NB4 (cell line): Measurements from ENCODE around the gene TLE2.

Experiments used
- DNase-seq: peaks from one replicate; pipeline ENCODE4 v3.0.0; 2010; ENCODE audit warnings: low read depth
- H3K4me3 ChIP-seq: one replicate; pipeline ENCODE4 v1.5.1; 2011; ENCODE audit warnings: mild to moderate bottlenecking, low read depth, low read length, moderate library complexity
- CTCF ChIP-seq: IDR thresholded peaks from one replicate; pipeline ENCODE4 v1.5.1; 2012; ENCODE audit warnings: low read depth, low read length
- MAX ChIP-seq: IDR thresholded peaks from 2 replicates; pipeline ENCODE4 v1.6.1; 2011; ENCODE audit warnings: low read depth, low read length
- MYC ChIP-seq: IDR thresholded peaks from 2 replicates; pipeline ENCODE4 v1.6.1; 2011; ENCODE audit warnings: low read depth, low read length
- POLR2A ChIP-seq: IDR thresholded peaks from 2 replicates; pipeline ENCODE4 v1.6.1; 2011; ENCODE audit warnings: mild to moderate bottlenecking; ENCODE audit not compliant: insufficient read length; ENCODE audit errors: extremely low read depth

TLE2 gene

GRCh38 chr19:3068071-3068470 is 39.0 kb upstream of the TLE2 start:
- no peak for TF ChIP-seq MYC
- TF ChIP-seq MAX, result no peak
- no peak for TF ChIP-seq POLR2A
- TF ChIP-seq CTCF, result no peak
- H3K4me3 ChIP-seq, result no peak overlapping the region
- no peak for DNase-seq

- no peak for TF ChIP-seq MYC
- no peak for TF ChIP-seq POLR2A
- no peak overlapping the region for H3K4me3 ChIP-seq
- DNase-seq, result no peak
Observed at GRCh38 chr19:3067563-3067962, 38.5 kb upstream of the TLE2 start.

GRCh38 chr19:3066482-3067049 is 37.5 kb upstream of the TLE2 start:
- TF ChIP-seq CTCF (no peak), MYC (no peak), POLR2A (no peak), MAX (no peak)
- DNase-seq, result no peak
- H3K4me3 ChIP-seq, result no peak overlapping the region

- TF ChIP-seq CTCF, result no peak
- H3K4me3 ChIP-seq, result no peak overlapping the region
- DNase-seq, result no peak
Observed at GRCh38 chr19:3065675-3066357, 36.7 kb upstream of the TLE2 start.

- no peak for DNase-seq
- no peak overlapping the region for H3K4me3 ChIP-seq
- TF ChIP-seq CTCF (no peak), MAX (no peak), POLR2A (no peak), MYC (no peak)
Observed at GRCh38 chr19:3064011-3064330, 34.9 kb upstream of the TLE2 start.

GRCh38 chr19:3062165-3063105 is 33.4 kb upstream of the TLE2 start, which contains the start of gene TLE5:
TLE5 (minus strand) TSS chr19:3062495; CDS start chr19:3062200, 295 bp downstream.
- DNase-seq, result peak; percentile 54

More at GRCh38 chr19:3062165-3063105, 33.4 kb upstream of the TLE2 start, which contains the start of gene TLE5:
- H3K4me3 ChIP-seq, result peak within 1 kb of the TSS; percentile 56
- TF ChIP-seq MYC (peak; percentile 18; the same call in 1 of the 2 replicates), CTCF (no peak), POLR2A (peak; percentile 35), MAX (0 out of 2 replicates have a peak, but pooled peaks have one; percentile 8)
